ENCODE results near the gene FST. TPM values are rescaled to one million over a fixed set of nuclear protein-coding genes. Genes with fewer than 3 reads are reported as not detected.

FST gene, protein sequence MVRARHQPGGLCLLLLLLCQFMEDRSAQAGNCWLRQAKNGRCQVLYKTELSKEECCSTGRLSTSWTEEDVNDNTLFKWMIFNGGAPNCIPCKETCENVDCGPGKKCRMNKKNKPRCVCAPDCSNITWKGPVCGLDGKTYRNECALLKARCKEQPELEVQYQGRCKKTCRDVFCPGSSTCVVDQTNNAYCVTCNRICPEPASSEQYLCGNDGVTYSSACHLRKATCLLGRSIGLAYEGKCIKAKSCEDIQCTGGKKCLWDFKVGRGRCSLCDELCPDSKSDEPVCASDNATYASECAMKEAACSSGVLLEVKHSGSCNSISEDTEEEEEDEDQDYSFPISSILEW
- polyA plus RNA-seq, result not detected

- Mint-ChIP-seq H3K4me1 (peaks cover 16 to 24% (median 21%) of the 10 kb centered on the region in 3 donors), H3K4me3 (peak within 1 kb of the TSS; percentile 82 to 98 (median 96)), H3K27ac (no peak within 1 kb of the TSS), H3K27me3 (peaks cover 44% of the 10 kb centered on the region), H3K9me3 (peaks cover 0 to 1% (median 0%) of the 10 kb centered on the region in 3 donors), H3K36me3 (peaks cover 2% of the 10 kb centered on the region)
Observed at GRCh38 chr5:53480416-53481158, at the start of gene FST. TSS of gene FST (plus strand) at chr5:53480629. CDS start at chr5:53480792, 163 bp downstream.

GRCh38 chr5:53431665-53432064 lies 48.8 kb upstream of the FST start:
- no peaks in the 10 kb centered on the region for H3K4me1 Mint-ChIP-seq
- H3K27me3 Mint-ChIP-seq, result peaks cover 4% of the 10 kb centered on the region
- H3K4me3 Mint-ChIP-seq, result no peak overlapping the region
- no peak overlapping the region for H3K27ac Mint-ChIP-seq
- H3K9me3 Mint-ChIP-seq, result no peaks in the 10 kb centered on the region
- no peaks in the 10 kb centered on the region for H3K36me3 Mint-ChIP-seq

GRCh38 chr5:53433026-53433425 lies 47.4 kb upstream of the FST start:
- Mint-ChIP-seq H3K36me3 (no peaks in the 10 kb centered on the region), H3K9me3 (no peaks in the 10 kb centered on the region), H3K27ac (no peak overlapping the region), H3K4me3 (no peak overlapping the region), H3K4me1 (no peaks in the 10 kb centered on the region), H3K27me3 (peaks cover 4% of the 10 kb centered on the region)

DNA sequence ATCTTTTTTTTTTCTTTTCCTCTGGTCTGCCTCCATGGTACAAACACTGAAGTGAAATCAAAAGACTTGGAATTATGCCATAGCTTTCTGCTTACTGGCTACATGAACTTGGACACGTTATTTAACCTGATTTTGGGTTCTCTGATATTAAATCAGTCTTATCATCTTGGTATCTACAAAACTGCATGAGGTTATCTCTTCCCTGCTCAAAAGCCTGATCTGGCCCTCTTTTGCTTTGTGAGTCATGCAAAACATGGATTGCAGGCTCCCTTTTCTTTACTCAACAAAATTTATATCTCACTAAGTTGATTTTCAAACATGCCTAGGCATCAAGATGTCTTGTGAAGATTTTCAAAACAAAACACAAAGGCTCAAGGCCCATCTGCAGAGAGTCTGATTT lies 45.9 kb upstream of the FST start:
- Mint-ChIP-seq H3K4me1 (no peaks in the 10 kb centered on the region), H3K36me3 (no peaks in the 10 kb centered on the region), H3K27me3 (peaks cover 4% of the 10 kb centered on the region), H3K27ac (no peak overlapping the region), H3K9me3 (no peaks in the 10 kb centered on the region), H3K4me3 (no peak overlapping the region)

GRCh38 chr5:53436480-53437191 lies 43.8 kb upstream of the FST start:
- Mint-ChIP-seq H3K9me3 (no peaks in the 10 kb centered on the region), H3K27me3 (peaks cover 3% of the 10 kb centered on the region), H3K36me3 (no peaks in the 10 kb centered on the region), H3K4me1 (no peaks in the 10 kb centered on the region), H3K4me3 (no peak overlapping the region), H3K27ac (no peak overlapping the region)

GRCh38 chr5:53438079-53438478 lies 42.4 kb upstream of the FST start:
- no peaks in the 10 kb centered on the region for H3K9me3 Mint-ChIP-seq
- no peak overlapping the region for H3K27ac Mint-ChIP-seq
- no peaks in the 10 kb centered on the region for H3K4me1 Mint-ChIP-seq
- peaks cover 3% of the 10 kb centered on the region for H3K27me3 Mint-ChIP-seq
- H3K4me3 Mint-ChIP-seq, result no peak overlapping the region
- H3K36me3 Mint-ChIP-seq, result no peaks in the 10 kb centered on the region

GRCh38 chr5:53438486-53439472 lies 41.6 kb upstream of the FST start:
- Mint-ChIP-seq H3K9me3 (no peaks in the 10 kb centered on the region), H3K36me3 (no peaks in the 10 kb centered on the region), H3K4me3 (no peak overlapping the region), H3K4me1 (no peaks in the 10 kb centered on the region), H3K27me3 (peaks cover 3% of the 10 kb centered on the region), H3K27ac (no peak overlapping the region)

DNA sequence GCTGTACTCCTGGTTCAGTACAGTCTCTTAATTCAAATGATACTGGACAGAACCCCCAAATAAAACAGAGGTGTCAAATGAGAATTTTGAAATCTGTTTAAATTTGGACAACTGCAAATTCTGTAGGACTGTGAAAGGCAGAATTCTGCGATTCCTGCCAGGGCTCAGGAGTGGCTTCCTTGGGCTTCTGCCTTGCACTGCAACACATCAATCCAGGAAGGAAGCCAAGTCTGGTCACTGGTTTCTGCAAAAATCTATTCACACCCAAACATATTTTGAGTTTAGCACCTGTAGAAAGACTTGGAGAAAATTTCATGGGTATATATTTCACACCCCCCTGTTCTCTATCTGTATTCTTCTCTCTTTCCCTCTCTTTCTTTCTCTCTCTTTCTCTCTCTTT lies 37.5 kb upstream of the FST start:
- no peaks in the 10 kb centered on the region for H3K4me1 Mint-ChIP-seq
- no peaks in the 10 kb centered on the region for H3K36me3 Mint-ChIP-seq
- no peak overlapping the region for H3K27ac Mint-ChIP-seq
- H3K9me3 Mint-ChIP-seq, result no peaks in the 10 kb centered on the region
- no peaks in the 10 kb centered on the region for H3K27me3 Mint-ChIP-seq
- no peak overlapping the region for H3K4me3 Mint-ChIP-seq

- no peaks in the 10 kb centered on the region for H3K36me3 Mint-ChIP-seq
- no peaks in the 10 kb centered on the region for H3K9me3 Mint-ChIP-seq
- H3K4me1 Mint-ChIP-seq, result no peaks in the 10 kb centered on the region
- peaks cover 3% of the 10 kb centered on the region for H3K27me3 Mint-ChIP-seq
- H3K27ac Mint-ChIP-seq, result no peak overlapping the region
- no peak overlapping the region for H3K4me3 Mint-ChIP-seq
Observed at GRCh38 chr5:53445569-53445968, 34.9 kb upstream of the FST start.

DNA sequence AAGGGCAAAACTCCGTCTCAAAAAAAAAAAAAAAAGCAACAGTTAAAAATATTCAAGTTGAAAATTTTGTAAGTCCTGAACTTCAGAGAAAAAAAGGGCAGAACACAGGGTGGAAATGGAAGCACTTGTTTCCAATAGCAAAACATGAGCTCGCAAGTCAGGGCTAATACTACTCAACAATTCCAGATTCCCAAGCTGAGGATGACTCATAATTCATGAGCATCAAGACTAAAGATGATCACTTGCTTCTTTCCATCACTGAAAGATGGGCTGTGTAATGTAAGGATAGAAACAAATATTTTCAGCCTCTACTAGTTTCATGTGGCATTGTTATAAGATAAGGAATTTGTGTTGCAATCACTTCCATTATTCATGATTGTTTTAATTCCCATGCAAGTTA lies 33.5 kb upstream of the FST start:
- Mint-ChIP-seq H3K27me3 (peaks cover 3% of the 10 kb centered on the region), H3K9me3 (no peaks in the 10 kb centered on the region), H3K36me3 (no peaks in the 10 kb centered on the region), H3K27ac (no peak overlapping the region), H3K4me3 (no peak overlapping the region), H3K4me1 (no peaks in the 10 kb centered on the region)

- Mint-ChIP-seq H3K27me3 (peaks cover 3% of the 10 kb centered on the region), H3K27ac (no peak overlapping the region), H3K4me3 (no peak overlapping the region), H3K36me3 (no peaks in the 10 kb centered on the region), H3K9me3 (no peaks in the 10 kb centered on the region), H3K4me1 (no peaks in the 10 kb centered on the region)
Observed at GRCh38 chr5:53448851-53449250, 31.6 kb upstream of the FST start.

GRCh38 chr5:53453898-53454718 lies 26.3 kb upstream of the FST start:
- Mint-ChIP-seq H3K4me1 (no peaks in the 10 kb centered on the region), H3K36me3 (no peaks in the 10 kb centered on the region), H3K9me3 (no peaks in the 10 kb centered on the region), H3K27me3 (peaks cover 4% of the 10 kb centered on the region), H3K4me3 (no peak overlapping the region), H3K27ac (no peak overlapping the region)

DNA sequence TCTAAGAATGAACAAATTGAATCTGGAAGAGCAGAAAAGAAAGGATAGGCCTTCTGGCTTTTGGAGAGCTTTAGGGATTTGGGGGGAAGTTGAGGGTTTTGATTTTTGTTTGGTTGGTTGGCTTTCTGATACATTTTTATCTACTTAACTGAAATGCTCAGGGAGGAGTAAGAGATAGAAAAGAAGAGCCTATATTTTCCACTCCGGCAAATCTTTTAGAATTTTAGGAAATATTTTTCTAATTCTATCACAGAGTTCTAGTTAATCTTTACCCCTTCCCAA lies 25.8 kb upstream of the FST start:
- Mint-ChIP-seq H3K4me1 (no peaks in the 10 kb centered on the region), H3K27ac (no peak overlapping the region), H3K27me3 (peaks cover 1% of the 10 kb centered on the region), H3K4me3 (no peak overlapping the region), H3K9me3 (no peaks in the 10 kb centered on the region), H3K36me3 (no peaks in the 10 kb centered on the region)

GRCh38 chr5:53456366-53456765 lies 24.1 kb upstream of the FST start:
- Mint-ChIP-seq H3K27ac (no peak overlapping the region), H3K9me3 (no peaks in the 10 kb centered on the region), H3K4me3 (no peak overlapping the region), H3K4me1 (no peaks in the 10 kb centered on the region), H3K36me3 (no peaks in the 10 kb centered on the region), H3K27me3 (peaks cover 1% of the 10 kb centered on the region)
